ENCODE data around the gene PSME1. TPM values are rescaled to one million over a fixed set of nuclear protein-coding genes. Genes with fewer than 3 reads are reported as not detected.
A peak's percentile ranks its signal among the peaks of the same experiment; 100 is the strongest.

The PSME1 gene
- total and polyA plus RNA-seq, 2 of the 13 experiments (the other 11 are each of a cell fraction or from before 2014, with no cell fraction given): 159 to 608 TPM

- TF ChIP-seq ZNF580 (CRISPR knock-in tag; IDR thresholded peaks at IDR 0.05; ENCODE audit: borderline replicate concordance, low read depth): 0 out of 2 replicates have a peak, but pooled peaks have one; percentile 23
- TF ChIP-seq RERE (CRISPR knock-in tag; IDR thresholded peaks at IDR 0.05; ENCODE audit: low read depth): no peak
- TF ChIP-seq MXD3 (CRISPR knock-in tag; IDR thresholded peaks at IDR 0.05): no peak
- TF ChIP-seq, protein P1, sequence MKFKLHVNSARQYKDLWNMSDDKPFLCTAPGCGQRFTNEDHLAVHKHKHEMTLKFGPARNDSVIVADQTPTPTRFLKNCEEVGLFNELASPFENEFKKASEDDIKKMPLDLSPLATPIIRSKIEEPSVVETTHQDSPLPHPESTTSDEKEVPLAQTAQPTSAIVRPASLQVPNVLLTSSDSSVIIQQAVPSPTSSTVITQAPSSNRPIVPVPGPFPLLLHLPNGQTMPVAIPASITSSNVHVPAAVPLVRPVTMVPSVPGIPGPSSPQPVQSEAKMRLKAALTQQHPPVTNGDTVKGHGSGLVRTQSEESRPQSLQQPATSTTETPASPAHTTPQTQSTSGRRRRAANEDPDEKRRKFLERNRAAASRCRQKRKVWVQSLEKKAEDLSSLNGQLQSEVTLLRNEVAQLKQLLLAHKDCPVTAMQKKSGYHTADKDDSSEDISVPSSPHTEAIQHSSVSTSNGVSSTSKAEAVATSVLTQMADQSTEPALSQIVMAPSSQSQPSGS (CRISPR knock-in tag; IDR thresholded peaks at IDR 0.05): peak; percentile 70; the same call in 1 of the 2 replicates
- no peak for TF ChIP-seq RFXANK (CRISPR knock-in tag; IDR thresholded peaks at IDR 0.05)
- 0 out of 2 replicates have a peak, but pooled peaks have one; percentile 51 for TF ChIP-seq HNRNPL (IDR thresholded peaks at IDR 0.05; ENCODE audit: low read depth, low read length)
- TF ChIP-seq TBL1XR1 (IDR thresholded peaks at IDR 0.05; ENCODE audit: borderline replicate concordance, low read length, partially characterized antibody): no peak
- peak; percentile 95; the same call in 1 of the 2 replicates for TF ChIP-seq ZNF225 (CRISPR knock-in tag; IDR thresholded peaks at IDR 0.05)
- TF ChIP-seq ZNF724P (CRISPR knock-in tag; IDR thresholded peaks at IDR 0.05; ENCODE audit: borderline replicate concordance): peak; percentile 72; the same call in 1 of the 2 replicates
- peak; percentile 69; the same call in 1 of the 2 replicates for TF ChIP-seq MEIS1 (CRISPR knock-in tag; IDR thresholded peaks at IDR 0.05; ENCODE audit: borderline replicate concordance)
- TF ChIP-seq, protein P2, sequence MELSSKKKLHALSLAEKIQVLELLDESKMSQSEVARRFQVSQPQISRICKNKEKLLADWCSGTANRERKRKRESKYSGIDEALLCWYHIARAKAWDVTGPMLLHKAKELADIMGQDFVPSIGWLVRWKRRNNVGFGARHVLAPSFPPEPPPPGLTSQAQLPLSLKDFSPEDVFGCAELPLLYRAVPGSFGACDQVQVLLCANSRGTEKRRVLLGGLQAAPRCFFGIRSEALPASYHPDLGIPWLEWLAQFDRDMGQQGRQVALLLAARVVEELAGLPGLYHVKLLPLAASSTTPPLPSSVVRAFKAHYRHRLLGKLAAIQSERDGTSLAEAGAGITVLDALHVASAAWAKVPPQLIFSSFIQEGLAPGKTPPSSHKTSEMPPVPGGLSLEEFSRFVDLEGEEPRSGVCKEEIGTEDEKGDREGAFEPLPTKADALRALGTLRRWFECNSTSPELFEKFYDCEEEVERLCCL (CRISPR knock-in tag; IDR thresholded peaks at IDR 0.05; ENCODE audit: borderline replicate concordance): 0 out of 2 replicates have a peak, but pooled peaks have one; percentile 85
- no peak for TF ChIP-seq SMC3 (IDR thresholded peaks at IDR 0.05; ENCODE audit: low read length)
- TF ChIP-seq ZNF558 (CRISPR knock-in tag; IDR thresholded peaks at IDR 0.05; ENCODE audit: borderline replicate concordance): no peak
- TF ChIP-seq DMAP1 (CRISPR knock-in tag; IDR thresholded peaks at IDR 0.05): no peak
- TF ChIP-seq WIZ (CRISPR knock-in tag; IDR thresholded peaks at IDR 0.05): peak; percentile 24; the same call in 1 of the 2 replicates
- TF ChIP-seq, protein P3, sequence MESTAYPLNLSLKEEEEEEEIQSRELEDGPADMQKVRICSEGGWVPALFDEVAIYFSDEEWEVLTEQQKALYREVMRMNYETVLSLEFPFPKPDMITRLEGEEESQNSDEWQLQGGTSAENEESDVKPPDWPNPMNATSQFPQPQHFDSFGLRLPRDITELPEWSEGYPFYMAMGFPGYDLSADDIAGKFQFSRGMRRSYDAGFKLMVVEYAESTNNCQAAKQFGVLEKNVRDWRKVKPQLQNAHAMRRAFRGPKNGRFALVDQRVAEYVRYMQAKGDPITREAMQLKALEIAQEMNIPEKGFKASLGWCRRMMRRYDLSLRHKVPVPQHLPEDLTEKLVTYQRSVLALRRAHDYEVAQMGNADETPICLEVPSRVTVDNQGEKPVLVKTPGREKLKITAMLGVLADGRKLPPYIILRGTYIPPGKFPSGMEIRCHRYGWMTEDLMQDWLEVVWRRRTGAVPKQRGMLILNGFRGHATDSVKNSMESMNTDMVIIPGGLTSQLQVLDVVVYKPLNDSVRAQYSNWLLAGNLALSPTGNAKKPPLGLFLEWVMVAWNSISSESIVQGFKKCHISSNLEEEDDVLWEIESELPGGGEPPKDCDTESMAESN (CRISPR knock-in tag; conservative IDR thresholded peaks at IDR 0.05): peak; percentile 37; the same call in 1 of the 2 replicates
- no peak; the same call in 1 of the 2 replicates for TF ChIP-seq IRX3 (CRISPR knock-in tag; IDR thresholded peaks at IDR 0.05; ENCODE audit: borderline replicate concordance, low read depth)
Observed at GRCh38 chr14:24096545-24097181, 39.3 kb upstream of the PSME1 start (continued).

Measured in HepG2 (cell line).